ENCODE measurements around the gene MYL12A.
"Not testable (repeated sequence)": the region's sequence is repeated elsewhere in the genome, so short reads cannot be mapped to it uniquely, and the experiment has no call there.

The MYL12A gene

DNA sequence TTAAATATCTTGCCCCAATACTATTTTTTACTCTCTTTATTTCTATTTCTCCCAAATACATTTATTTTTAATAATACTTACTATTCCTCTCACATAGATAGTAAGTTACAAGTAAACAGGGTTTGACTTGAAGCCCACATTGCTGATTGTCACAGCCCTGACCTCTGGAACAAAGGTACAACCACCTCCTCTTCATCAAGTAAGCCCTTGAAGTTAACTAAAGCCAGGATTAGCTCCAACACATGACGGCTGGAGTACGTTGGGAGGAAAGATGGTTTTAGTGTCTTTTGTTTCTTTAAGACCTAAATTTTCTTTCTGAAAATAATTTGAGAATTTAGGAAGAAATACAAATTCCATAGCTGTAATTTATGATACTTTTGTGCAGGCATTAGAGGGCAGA, 28.8 kb upstream of the MYL12A start:
- TF ChIP-seq, protein P1, sequence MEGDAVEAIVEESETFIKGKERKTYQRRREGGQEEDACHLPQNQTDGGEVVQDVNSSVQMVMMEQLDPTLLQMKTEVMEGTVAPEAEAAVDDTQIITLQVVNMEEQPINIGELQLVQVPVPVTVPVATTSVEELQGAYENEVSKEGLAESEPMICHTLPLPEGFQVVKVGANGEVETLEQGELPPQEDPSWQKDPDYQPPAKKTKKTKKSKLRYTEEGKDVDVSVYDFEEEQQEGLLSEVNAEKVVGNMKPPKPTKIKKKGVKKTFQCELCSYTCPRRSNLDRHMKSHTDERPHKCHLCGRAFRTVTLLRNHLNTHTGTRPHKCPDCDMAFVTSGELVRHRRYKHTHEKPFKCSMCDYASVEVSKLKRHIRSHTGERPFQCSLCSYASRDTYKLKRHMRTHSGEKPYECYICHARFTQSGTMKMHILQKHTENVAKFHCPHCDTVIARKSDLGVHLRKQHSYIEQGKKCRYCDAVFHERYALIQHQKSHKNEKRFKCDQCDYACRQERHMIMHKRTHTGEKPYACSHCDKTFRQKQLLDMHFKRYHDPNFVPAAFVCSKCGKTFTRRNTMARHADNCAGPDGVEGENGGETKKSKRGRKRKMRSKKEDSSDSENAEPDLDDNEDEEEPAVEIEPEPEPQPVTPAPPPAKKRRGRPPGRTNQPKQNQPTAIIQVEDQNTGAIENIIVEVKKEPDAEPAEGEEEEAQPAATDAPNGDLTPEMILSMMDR (IDR thresholded peaks at IDR 0.05; ENCODE audit: low read depth, low read length), result no peak
- H3K4me3 ChIP-seq (replicated peaks in 1 of 2; ENCODE audit: low read depth in 2 of 2, low read length in 2 of 2), result no peak overlapping the region
- no peak for DNase-seq (ENCODE audit: low read depth in 2 of 2)

DNA sequence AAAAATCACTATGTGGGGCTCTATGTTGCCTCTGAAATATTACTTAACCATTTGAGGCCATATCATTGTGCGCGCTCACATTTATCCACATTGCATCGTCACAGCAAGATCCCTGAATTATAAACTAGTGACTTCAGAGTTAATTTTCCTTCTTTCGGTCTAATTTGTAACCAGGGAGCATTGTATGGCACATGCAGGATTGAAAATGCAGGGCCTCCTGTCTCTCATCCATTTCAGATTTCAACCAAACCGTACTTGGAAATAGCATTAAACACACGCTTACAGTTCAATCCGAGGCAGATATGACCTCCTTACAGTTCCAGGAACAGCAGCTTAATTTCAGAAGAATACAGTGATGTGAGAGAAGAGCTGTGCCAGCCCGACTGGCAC, 28.4 kb upstream of the MYL12A start:
- H3K4me3 ChIP-seq (replicated peaks in 1 of 2; ENCODE audit: low read depth in 2 of 2, low read length in 2 of 2), result no peak overlapping the region
- DNase-seq (ENCODE audit: low read depth in 2 of 2), result no peak
- TF ChIP-seq, protein P1 (IDR thresholded peaks at IDR 0.05; ENCODE audit: low read depth, low read length), result no peak

DNA sequence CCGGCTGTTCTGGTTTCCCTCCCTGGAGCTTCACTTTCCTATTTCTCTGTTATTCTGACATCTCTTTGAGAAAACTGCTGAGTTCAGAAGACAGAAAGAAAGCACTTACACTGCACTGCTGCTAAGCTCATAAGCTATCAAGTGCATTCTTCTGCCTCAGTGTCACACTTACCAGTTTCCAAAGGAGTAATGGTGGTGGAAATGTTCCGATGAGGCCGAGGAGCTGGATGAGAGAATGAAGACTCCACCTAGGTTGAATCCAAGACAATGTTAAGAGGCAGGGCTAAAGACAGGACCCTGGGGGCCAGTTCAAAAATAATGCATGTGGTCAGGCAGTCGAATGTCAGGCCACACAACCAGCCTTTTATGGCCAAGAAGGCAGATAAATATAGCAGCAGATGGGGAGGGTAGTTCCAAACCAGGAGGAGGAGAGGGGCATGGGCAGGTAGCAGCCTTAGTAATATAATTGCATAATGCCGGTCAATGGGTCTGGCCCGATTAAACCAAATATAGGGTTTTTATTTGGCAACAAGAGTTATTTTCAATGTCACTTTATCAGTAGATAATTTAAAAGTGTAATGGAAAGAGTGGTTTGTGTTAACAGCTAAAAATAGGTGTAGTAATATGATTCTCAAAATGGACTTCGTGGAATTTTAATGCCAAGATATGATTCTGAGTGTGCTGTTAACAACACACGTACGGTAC, 27.8 kb upstream of the MYL12A start, which contains the start of gene MYOM1:
TSS of gene MYOM1 (minus strand) at position 338 of the 705 bp plus-strand sequence. CDS start 4,745 bp downstream, outside the sequence.
- TF ChIP-seq, protein P1 (IDR thresholded peaks at IDR 0.05; ENCODE audit: low read depth, low read length), result no peak
- DNase-seq (ENCODE audit: low read depth in 2 of 2), result no peak
- no peak within 1 kb of the TSS for H3K4me3 ChIP-seq (replicated peaks in 1 of 2; ENCODE audit: low read depth in 2 of 2, low read length in 2 of 2)

DNA sequence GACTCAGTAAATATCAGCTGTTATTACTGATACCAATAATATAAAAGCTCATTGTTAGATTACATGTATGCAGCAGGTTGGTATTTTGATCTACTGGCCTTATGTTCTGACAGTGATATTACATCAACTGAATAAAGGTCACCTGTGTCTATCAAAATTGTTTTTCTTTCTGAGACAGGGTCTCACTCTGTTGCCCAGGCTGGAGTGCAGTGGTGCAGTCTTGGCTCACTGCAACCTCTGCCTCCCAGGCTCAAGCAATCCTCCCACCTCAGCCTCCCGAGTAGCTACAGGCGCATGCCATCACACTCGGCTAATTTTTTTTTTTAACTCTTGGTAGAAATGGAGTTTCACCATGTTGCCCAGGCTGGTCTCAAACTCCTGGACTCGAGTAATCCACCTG, 26.7 kb upstream of the MYL12A start:
- DNase-seq (ENCODE audit: low read depth in 2 of 2); H3K4me3 ChIP-seq (replicated peaks in 1 of 2; ENCODE audit: low read depth in 2 of 2, low read length in 2 of 2): not testable (repeated sequence)

DNA sequence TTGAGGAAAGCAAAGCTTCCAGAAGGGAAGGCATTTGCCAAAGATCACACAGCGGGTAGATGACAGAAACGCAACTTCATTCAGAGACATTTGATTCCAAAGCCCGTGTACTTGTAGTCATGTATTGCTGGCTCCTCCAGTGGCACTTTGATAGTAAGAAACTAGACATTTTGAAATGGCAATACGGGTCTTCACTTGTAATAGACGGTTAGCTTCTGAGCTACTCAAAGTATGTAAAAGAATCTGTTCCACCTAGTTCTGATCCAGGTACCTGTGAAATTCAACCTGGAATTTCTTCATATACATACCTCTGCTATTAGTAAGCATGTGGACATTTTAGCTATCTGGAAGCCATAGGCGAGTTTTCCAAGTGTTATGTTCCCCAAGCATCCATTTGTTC, 26.1 kb upstream of the MYL12A start:
- TF ChIP-seq, protein P1 (IDR thresholded peaks at IDR 0.05; ENCODE audit: low read depth, low read length), result no peak
- DNase-seq (ENCODE audit: low read depth in 2 of 2), result no peak
- H3K4me3 ChIP-seq (replicated peaks in 1 of 2; ENCODE audit: low read depth in 2 of 2, low read length in 2 of 2), result no peak overlapping the region

DNA sequence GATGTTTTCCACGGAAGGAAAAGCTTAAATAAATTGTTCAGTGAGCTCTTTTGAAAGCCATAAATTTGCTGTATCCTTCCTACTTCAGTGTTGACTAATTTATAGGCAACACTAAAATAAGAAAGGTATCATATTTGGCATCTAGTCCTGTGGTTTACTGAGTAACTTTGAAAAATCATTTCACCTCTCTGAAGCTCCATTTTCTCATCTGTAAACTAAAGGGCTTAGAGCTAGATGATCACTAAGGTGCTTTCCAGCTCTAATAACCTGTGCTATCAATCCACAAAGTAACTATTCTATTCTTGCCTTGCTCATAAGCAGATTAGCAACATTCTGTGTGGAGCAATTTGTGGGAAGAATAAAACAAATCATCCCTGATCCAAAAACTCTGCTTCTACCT, 24.2 kb upstream of the MYL12A start:
- no peak for DNase-seq (ENCODE audit: low read depth in 2 of 2)
- no peak overlapping the region for H3K4me3 ChIP-seq (replicated peaks in 1 of 2; ENCODE audit: low read depth in 2 of 2, low read length in 2 of 2)
- TF ChIP-seq, protein P1 (IDR thresholded peaks at IDR 0.05; ENCODE audit: low read depth, low read length), result no peak

DNA sequence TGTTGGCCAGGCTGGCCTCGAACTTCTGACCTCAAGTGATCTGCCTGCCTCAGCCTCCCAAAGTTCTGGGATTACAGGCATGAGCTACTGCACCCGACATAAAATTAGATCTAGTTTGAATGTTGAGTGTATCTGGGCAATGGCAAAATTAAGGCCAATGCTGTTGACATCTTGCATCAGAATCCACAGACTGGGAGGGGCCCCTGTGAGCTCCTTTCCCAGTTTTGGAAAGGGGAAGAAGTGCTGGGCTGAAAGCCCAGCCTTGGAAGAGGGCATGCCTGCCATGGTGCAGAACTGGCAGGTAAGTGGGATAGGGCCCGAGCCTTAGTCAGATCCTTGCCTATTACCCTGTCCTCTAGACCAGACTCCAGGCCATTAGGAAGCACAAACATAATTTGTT, 23.4 kb upstream of the MYL12A start:
- TF ChIP-seq, protein P1 (IDR thresholded peaks at IDR 0.05; ENCODE audit: low read depth, low read length), result no peak
- no peak overlapping the region for H3K4me3 ChIP-seq (replicated peaks in 1 of 2; ENCODE audit: low read depth in 2 of 2, low read length in 2 of 2)
- DNase-seq (ENCODE audit: low read depth in 2 of 2), result no peak
